HCT116 (cell line): ENCODE results near the gene TH. TPM values are rescaled to one million over a fixed set of nuclear protein-coding genes. Genes with fewer than 3 reads are reported as not detected.

Experiments used
- ATAC-seq: fragments of 200-7000 bp; cut with Tn5 transposase; 2 replicates; pipeline ENCODE4 v1.9.1; 2020; ENCODE audit warnings: mild to moderate bottlenecking, moderate library complexity
- BruUV-seq: library from RNA; stranded (reverse); fragments of 400-500 nt; replicated peaks from 2 replicates; lab custom pipeline; 2021; lab: Mats Ljungman, UMichigan
- CTCF ChIA-PET: fragments of 300-600 bp; sonication (Branson Sonifier 250); formaldehyde crosslinking; loops from one replicate; lab custom pipeline; 2021; ENCODE audit warnings: antibody characterized with exemption; lab: Charles Lee
- POLR2A ChIA-PET: fragments of 300-600, 350-600 bp; sonication (Branson Sonifier 250); formaldehyde crosslinking; loops from one replicate; lab custom pipeline; 2021; ENCODE audit warnings: antibody characterized with exemption; lab: Charles Lee
- RAD21 ChIA-PET, 2 experiments: fragments of 300-600 bp; sonication (Branson Sonifier 250); formaldehyde crosslinking; loops; one replicate each; lab custom pipeline; 2023; ENCODE audit warnings: low total read pairs in 2 of 2; ENCODE audit not compliant: uncharacterized antibody in 2 of 2, unreplicated experiment in 2 of 2, low non-redundant PET in 1 of 2; lab: Charles Lee
- DNase-seq: peaks from one replicate; pipeline ENCODE4 v3.0.0-alpha.2; 2010; ENCODE audit warnings: low read depth, low spot score
- H2AFZ ChIP-seq: fragments of 200-600 bp; shearing (Covaris generic), sonication (generic); 2 replicates; pipeline ENCODE4 v1.6.1; 2017; ENCODE audit warnings: low read depth, mixed run types, mixed read lengths, antibody characterized with exemption, low read length; ENCODE audit not compliant: poor library complexity, severe bottlenecking
- H3K27ac ChIP-seq: 2 replicates; pipeline ENCODE4 v1.5.1; 2012; ENCODE audit warnings: low read depth, low read length
- H3K27me3 ChIP-seq: fragments of 200-600 bp; sonication (generic); 2 replicates; pipeline ENCODE4 v1.6.1; 2016; ENCODE audit warnings: mixed run types, low read length, mixed read lengths; ENCODE audit not compliant: insufficient read depth
- H3K36me3 ChIP-seq, 2 experiments: fragments of 200-500 bp in 1 of 2; fragments of 200-600 bp in 1 of 2; sonication (Bioruptor generic) in 1 of 2; sonication (generic) in 1 of 2; 2 replicates each; pipeline versions ENCODE4 v1.5.1 to v1.6.1; 2014 to 2016; ENCODE audit warnings: low read length in 2 of 2, inconsistent platforms in 1 of 2, mixed read lengths in 1 of 2, mixed run types in 1 of 2; ENCODE audit not compliant: insufficient read depth in 2 of 2, control insufficient read depth in 1 of 2
- H3K4me1 ChIP-seq, 2 experiments: fragments of 200-600 bp in 1 of 2; sonication (generic) in 1 of 2; 2 replicates each; pipeline versions ENCODE4 v1.5.1 to v1.6.1; 2012 to 2017; ENCODE audit warnings: low read length in 2 of 2, inconsistent platforms in 1 of 2, mild to moderate bottlenecking in 1 of 2, mixed read lengths in 1 of 2, mixed run types in 1 of 2, moderate library complexity in 1 of 2; ENCODE audit not compliant: insufficient read depth in 2 of 2, control insufficient read depth in 1 of 2
- H3K4me2 ChIP-seq: fragments of 200-600 bp; sonication (generic); 2 replicates; pipeline ENCODE4 v1.6.1; 2017; ENCODE audit warnings: mixed run types, low read length, mixed read lengths
- H3K4me3 ChIP-seq, 2 experiments: fragments of 200-600 bp in 1 of 2; sonication (generic) in 1 of 2; replicated peaks in 1 of 2; 2 replicates each; pipeline ENCODE4 v1.5.1; 2011 to 2016; ENCODE audit warnings: low read length in 2 of 2, control low read depth in 1 of 2, low read depth in 1 of 2, mild to moderate bottlenecking in 1 of 2, mixed read lengths in 1 of 2, mixed run types in 1 of 2
- H3K79me2 ChIP-seq: fragments of 200-600 bp; sonication (generic); 2 replicates; pipeline ENCODE4 v1.6.1; 2017; ENCODE audit warnings: mild to moderate bottlenecking, mixed run types, low read length, moderate library complexity, mixed read lengths; ENCODE audit not compliant: insufficient read depth
- H3K9ac ChIP-seq: fragments of 200-600 bp; sonication (generic); 2 replicates; pipeline ENCODE4 v1.6.1; 2016; ENCODE audit warnings: low read length, mixed read lengths
- H3K9me2 ChIP-seq: fragments of 200-600 bp; sonication (generic), shearing (Covaris generic); 2 replicates; pipeline ENCODE4 v1.6.1; 2017; ENCODE audit warnings: mixed run types, mild to moderate bottlenecking, moderate library complexity; ENCODE audit not compliant: insufficient read depth
- H3K9me3 ChIP-seq, 2 experiments: fragments of 200-500 bp in 1 of 2; fragments of 200-600 bp in 1 of 2; sonication (Bioruptor generic) in 1 of 2; sonication (generic) in 1 of 2; 2 replicates each; pipeline ENCODE4 v1.6.1; 2014 to 2017; ENCODE audit warnings: low read length in 2 of 2, mixed read lengths in 2 of 2, inconsistent platforms in 1 of 2, low read depth in 1 of 2, mild to moderate bottlenecking in 1 of 2, mixed run types in 1 of 2, moderate library complexity in 1 of 2; ENCODE audit not compliant: control insufficient read depth in 1 of 2, insufficient read depth in 1 of 2
- H4K20me1 ChIP-seq: fragments of 200-600 bp; sonication (generic), shearing (Covaris generic); 2 replicates; pipeline ENCODE4 v1.6.1; 2017; ENCODE audit warnings: mixed run types, mild to moderate bottlenecking, moderate library complexity; ENCODE audit not compliant: insufficient read depth
- CBX3 ChIP-seq: IDR thresholded peaks from 2 replicates; pipeline ENCODE4 v1.6.1; 2012; ENCODE audit warnings: low read depth
- CTCF ChIP-seq, 3 experiments: fragments of 200-600 bp in 1 of 3; sonication (generic) in 1 of 3; IDR thresholded peaks in 2 of 3; conservative IDR thresholded peaks in 1 of 3; 2 replicates each; pipeline ENCODE4 v1.5.1; 2012 to 2017; ENCODE audit warnings: low read depth in 2 of 3, low read length in 2 of 3, antibody characterized with exemption in 1 of 3, borderline replicate concordance in 1 of 3, control low read depth in 1 of 3, mild to moderate bottlenecking in 1 of 3, mixed read lengths in 1 of 3, mixed run types in 1 of 3, moderate library complexity in 1 of 3; ENCODE audit not compliant: insufficient read depth in 1 of 3
- EZH2 ChIP-seq: fragments of 200-600 bp; sonication (generic); IDR thresholded peaks from 2 replicates; pipeline ENCODE4 v1.6.1; 2017; ENCODE audit warnings: antibody characterized with exemption, mixed run types
- JUND ChIP-seq: IDR thresholded peaks from 2 replicates; pipeline ENCODE4 v1.6.1; 2012
- POLR2AphosphoS5 ChIP-seq: IDR thresholded peaks from 2 replicates; pipeline ENCODE4 v1.6.1; 2011; ENCODE audit warnings: mild to moderate bottlenecking, low read depth, low read length, moderate library complexity
- RAD21 ChIP-seq: IDR thresholded peaks from 2 replicates; pipeline ENCODE4 v1.6.1; 2012; ENCODE audit warnings: low read depth, mild to moderate bottlenecking
- REST ChIP-seq: IDR thresholded peaks from 2 replicates; pipeline ENCODE4 v1.6.1; 2012; ENCODE audit warnings: low read depth
- SIN3A ChIP-seq: IDR thresholded peaks from 2 replicates; pipeline ENCODE4 v1.6.1; 2012; ENCODE audit warnings: low read depth
- SRF ChIP-seq: IDR thresholded peaks from 2 replicates; pipeline ENCODE4 v1.6.1; 2012; ENCODE audit warnings: low read depth
- TCF7L2 ChIP-seq: IDR thresholded peaks from 2 replicates; pipeline ENCODE4 v1.7.0; 2011; ENCODE audit warnings: borderline replicate concordance, inconsistent platforms; ENCODE audit not compliant: insufficient read depth, insufficient read length; ENCODE audit errors: extremely low read depth
- YY1 ChIP-seq: IDR thresholded peaks from 2 replicates; pipeline ENCODE4 v1.6.1; 2011; ENCODE audit warnings: low read length, low read depth, moderate library complexity, mild to moderate bottlenecking; ENCODE audit not compliant: insufficient replicate concordance; ENCODE audit errors: extremely low read depth
- ZBTB33 ChIP-seq: IDR thresholded peaks from 2 replicates; pipeline ENCODE4 v1.6.1; 2011; ENCODE audit warnings: mild to moderate bottlenecking, low read length, moderate library complexity; ENCODE audit not compliant: insufficient replicate concordance; ENCODE audit errors: extremely low read depth
- intact Hi-C: fragments of 100-400 bp; cut with micrococcal nuclease; formaldehyde crosslinking; loops from 2 replicates; pipeline ENCODE4 v1.10.0; 2022
- total RNA-seq: library from RNA; stranded (reverse); gene quantifications from one replicate; pipeline ENCODE4 v1.2.1, GENCODE V29; 2021; ENCODE audit not compliant: unreplicated experiment

TH gene
- total RNA-seq, 1 experiment from 2014 or later = not detected

- intact Hi-C loops = loop anchor here (5.0 kb wide), 1 partner anchor 222 kb away; the partner anchor contains the start of gene TSSC4
- ChIA-PET CTCF (no interaction called here), RAD21 (no interaction called here), POLR2A (no interaction called here)
- Histone ChIP-seq H4K20me1 (no peaks in the 10 kb centered on the region), H3K27ac (peak overlapping the region; percentile 12; the same call in 1 of the 2 replicates), H3K4me1 (peaks cover 30 to 61% of the 10 kb centered on the region in 2 experiments), H3K9ac (peak overlapping the region; percentile 65), H2AFZ (peak overlapping the region; percentile 73), H3K27me3 (no peaks in the 10 kb centered on the region), H3K36me3 (no peaks in the 10 kb centered on the region), H3K79me2 (no peaks in the 10 kb centered on the region), H3K4me2 (peak overlapping the region; percentile 90), H3K4me3 (peak overlapping the region; percentile 17 to 45; a peak in 3 of 4 replicates), H3K9me2 (no peaks in the 10 kb centered on the region), H3K9me3 (no peaks in the 10 kb centered on the region)
- no TSS peak for BruUV-seq
- ATAC-seq = no peak
- DNase-seq = no peak
- TF ChIP-seq REST = no peak
- TF ChIP-seq SIN3A = no peak
- no peak for TF ChIP-seq SRF
- TF ChIP-seq POLR2AphosphoS5 = no peak
- no peak for TF ChIP-seq YY1
Observed at GRCh38 chr11:2180347-2180746, 8.7 kb upstream of the TH start.

- H3K4me3 ChIP-seq = peak overlapping the region in 1 of 2 experiments; percentile 30; a peak in 2 of 4 replicates
- H3K4me2 ChIP-seq = peak overlapping the region; percentile 90
- no peaks in the 10 kb centered on the region for H3K9me2 ChIP-seq
- H2AFZ ChIP-seq = no peak overlapping the region
- ChIA-PET CTCF (interaction anchor here (1.0 kb wide), 1 partner anchor 7 kb away, joined by 3 read pairs; no protein-coding TSS in a partner anchor), RAD21 (no interaction called here), POLR2A (no interaction called here)
- H4K20me1 ChIP-seq = no peaks in the 10 kb centered on the region
- no peaks in the 10 kb centered on the region for H3K27me3 ChIP-seq
- H3K4me1 ChIP-seq = peaks cover 30 to 63% of the 10 kb centered on the region in 2 experiments
- no peak for DNase-seq
- peak; percentile 13 for ATAC-seq
- peak overlapping the region; percentile 40 for H3K27ac ChIP-seq
- no TSS peak for BruUV-seq
- no peaks in the 10 kb centered on the region for H3K79me2 ChIP-seq
- H3K9me3 ChIP-seq = no peaks in the 10 kb centered on the region
- intact Hi-C loops = no loop called here
- H3K9ac ChIP-seq = peak overlapping the region; percentile 43
- H3K36me3 ChIP-seq = no peaks in the 10 kb centered on the region
- TF ChIP-seq POLR2AphosphoS5 (no peak), ZBTB33 (no peak), TCF7L2 (no peak), CBX3 (no peak), JUND (no peak), RAD21 (no peak), CTCF (IDR thresholded peaks at IDR 0.05 in 2 of 3, conservative IDR thresholded peaks at IDR 0.05 in 1 of 3; ENCODE audit: borderline replicate concordance in 1 of 3, insufficient read depth in 1 of 3, low read depth in 2 of 3, low read length in 2 of 3) (no peak), SRF (no peak), EZH2 (no peak)
Observed at GRCh38 chr11:2179516-2179915, 7.9 kb upstream of the TH start.
